Jurkat, Clone E6-1 (cell line): ENCODE measurements around the gene UBA52.

Experiments
- DNase-seq: peaks from one replicate; pipeline ENCODE4 v3.0.0-alpha.2; 2011; ENCODE audit warnings: low read depth, low spot score
- H3K4me3 ChIP-seq: 2 replicates; pipeline ENCODE4 v1.5.1; 2011; ENCODE audit warnings: mild to moderate bottlenecking, low read length, control low read depth, moderate library complexity

Gene UBA52

DNA sequence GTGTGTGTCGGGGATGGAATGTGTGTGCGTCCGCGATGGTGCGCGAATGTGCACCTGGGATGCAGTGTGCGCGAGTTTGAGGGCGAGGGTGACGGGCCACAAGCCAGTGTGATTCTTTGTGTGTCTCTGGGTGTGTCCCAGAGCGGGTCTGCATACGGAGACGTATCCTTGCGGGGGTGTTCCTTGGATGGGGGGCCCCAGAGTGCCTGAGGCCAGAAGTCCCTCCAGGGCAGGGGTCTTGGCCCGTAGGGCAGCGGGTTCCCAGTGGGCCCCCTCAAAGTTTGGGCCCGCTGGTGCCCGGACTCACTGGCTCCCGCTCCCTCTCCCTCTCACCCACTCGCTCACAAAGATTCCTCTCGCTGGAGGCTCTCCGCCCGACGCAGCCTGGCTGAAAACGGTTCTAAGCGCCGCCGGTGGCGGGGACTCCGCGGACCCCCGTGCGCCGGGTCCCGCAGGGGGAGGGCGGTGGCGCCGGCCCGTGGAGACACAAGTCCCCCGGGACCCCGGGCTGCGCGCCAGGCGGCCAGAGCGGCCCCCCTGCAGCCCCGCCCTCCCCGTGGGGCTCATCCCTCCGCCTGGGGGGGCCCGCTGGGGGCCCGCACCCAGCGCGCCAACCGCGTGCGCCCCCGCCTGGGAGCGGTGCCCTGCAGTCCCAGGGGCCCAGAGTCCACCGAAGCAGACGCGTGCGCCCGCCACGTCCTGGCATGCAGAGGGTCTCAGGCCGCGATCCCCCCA is 34.1 kb downstream of the UBA52 start:
- DNase-seq, result no peak
- H3K4me3 ChIP-seq, result no peak overlapping the region

DNA sequence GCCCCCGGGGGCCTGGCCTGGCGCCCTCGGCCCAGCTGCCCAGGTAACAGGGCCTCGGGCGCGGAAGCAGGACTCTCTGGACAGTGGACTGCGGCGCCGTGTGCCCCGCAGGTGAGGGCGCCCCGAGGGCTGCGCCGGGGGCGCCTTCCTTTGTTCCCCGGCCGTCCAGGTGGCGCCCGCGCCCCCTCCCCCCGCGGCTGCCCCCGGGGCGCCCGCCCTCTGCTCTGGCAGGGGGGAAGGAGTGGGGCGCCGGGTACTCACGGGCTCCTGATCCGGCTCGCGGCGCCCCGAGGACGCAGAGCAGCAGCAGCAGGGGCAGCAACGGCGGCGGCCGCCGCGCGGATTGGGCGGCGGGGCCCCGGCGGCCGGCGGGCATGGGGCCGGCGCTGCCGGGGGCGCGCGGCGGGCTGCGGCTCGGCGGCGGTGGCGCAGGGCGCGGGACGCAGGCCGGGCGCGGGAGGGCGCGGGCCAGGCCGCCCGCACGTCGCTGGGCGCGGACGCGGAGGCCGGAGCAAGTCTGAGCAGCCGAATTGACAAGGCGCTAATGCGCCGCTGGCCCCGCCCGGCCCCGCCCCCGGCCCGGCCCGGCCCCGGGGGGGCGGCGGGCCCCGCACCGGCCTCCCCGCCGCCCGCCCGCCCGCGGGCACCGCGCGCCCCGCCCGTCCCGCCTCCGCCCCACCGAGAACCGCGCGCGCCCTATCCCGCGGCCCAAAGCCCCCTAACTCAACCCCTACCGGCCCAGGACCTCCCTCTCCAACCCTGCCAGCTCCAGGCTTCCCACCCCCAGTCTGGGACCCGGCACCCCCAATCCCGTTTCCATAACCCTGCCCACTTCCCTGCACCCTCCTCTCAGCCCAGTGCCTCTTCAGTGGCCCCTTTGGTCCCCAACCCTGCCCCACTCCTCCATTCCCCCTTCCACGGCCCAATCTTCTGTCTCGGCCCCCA is 34.9 kb downstream of the UBA52 start, which contains the start of gene CRLF1:
Gene CRLF1 (minus strand): TSS at position 519 of the 945 bp plus-strand sequence. CDS start 143 bp downstream, at position 376.
- no peak within 1 kb of the TSS for H3K4me3 ChIP-seq
- no peak for DNase-seq

DNA sequence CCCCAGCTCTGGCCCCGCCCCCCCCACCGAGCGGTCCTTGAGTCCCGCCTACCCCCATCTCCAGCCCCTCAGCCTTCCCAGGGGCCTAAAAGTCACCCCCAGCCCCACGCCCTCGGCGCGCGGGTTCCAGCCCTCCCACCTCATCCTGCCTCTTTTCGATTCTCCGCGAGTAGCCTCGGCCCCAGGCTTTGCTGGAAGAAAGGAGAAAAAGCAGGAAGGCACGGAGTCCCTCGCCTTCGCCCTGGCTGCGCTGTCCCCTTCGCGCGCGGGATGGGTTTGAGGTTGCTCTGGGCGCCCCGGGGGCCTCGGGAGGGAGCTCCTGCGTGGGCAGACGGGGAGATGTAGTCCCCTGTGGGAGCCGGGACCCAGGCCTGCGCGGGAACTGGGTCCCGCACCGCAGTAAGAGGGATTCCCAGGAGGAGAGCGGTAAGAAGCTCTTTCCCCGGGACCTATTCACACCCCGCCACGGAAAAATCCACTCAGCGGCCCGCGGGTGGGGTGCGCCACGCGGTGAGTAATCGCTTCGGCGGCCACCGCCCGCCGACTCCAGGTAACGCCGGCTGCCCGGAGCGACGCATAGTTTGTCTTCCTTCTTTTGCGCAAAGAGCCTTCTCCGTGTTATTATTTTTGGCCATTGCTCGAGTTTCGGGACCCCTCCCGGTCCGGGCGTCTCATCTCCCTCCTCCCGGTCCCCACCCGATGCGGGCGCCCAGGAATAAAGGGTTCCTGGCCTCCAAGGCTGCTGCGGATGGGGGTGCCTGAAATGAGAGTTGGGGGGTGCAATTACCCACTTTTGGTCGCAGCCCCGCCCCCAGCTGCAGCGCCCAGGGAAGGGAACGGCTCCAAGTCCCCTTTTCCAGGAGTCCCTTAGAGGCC is 35.8 kb downstream of the UBA52 start:
- no peak overlapping the region for H3K4me3 ChIP-seq
- DNase-seq, result no peak

DNA sequence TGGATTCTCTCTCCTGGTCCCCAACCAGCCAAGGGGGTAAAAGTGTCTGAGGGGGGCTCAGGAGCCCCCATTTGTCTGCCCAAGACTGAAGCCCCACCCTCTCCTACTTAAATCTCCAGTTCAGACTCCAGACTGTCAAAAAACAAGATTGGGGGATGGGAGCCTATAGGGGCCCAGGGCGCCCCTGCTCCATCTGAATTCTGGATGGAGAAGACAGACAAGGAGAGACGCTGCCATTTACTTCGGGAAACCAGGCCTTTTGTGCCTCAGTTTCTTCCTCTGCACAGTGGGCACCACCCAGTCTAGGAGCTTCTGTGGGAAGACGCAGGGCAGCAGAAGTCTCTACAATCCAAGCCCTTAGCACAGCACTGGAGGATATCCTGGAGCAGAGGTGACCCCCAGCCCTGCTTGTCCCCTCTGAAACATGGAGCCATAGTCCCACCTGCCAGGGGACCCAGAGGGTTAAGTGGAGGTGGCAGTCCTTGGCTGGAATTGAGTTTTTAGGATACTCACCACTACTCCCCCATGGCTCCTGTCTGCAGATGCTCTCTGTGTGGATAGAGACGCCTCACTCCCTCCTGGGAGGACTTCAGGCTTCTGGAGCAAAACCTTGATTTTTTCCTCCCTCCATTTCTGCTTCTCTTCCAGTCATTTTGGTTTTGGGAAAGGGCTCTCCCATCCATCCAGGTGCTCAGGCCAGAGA is 36.6 kb downstream of the UBA52 start:
- no peak overlapping the region for H3K4me3 ChIP-seq
- DNase-seq, result no peak

DNA sequence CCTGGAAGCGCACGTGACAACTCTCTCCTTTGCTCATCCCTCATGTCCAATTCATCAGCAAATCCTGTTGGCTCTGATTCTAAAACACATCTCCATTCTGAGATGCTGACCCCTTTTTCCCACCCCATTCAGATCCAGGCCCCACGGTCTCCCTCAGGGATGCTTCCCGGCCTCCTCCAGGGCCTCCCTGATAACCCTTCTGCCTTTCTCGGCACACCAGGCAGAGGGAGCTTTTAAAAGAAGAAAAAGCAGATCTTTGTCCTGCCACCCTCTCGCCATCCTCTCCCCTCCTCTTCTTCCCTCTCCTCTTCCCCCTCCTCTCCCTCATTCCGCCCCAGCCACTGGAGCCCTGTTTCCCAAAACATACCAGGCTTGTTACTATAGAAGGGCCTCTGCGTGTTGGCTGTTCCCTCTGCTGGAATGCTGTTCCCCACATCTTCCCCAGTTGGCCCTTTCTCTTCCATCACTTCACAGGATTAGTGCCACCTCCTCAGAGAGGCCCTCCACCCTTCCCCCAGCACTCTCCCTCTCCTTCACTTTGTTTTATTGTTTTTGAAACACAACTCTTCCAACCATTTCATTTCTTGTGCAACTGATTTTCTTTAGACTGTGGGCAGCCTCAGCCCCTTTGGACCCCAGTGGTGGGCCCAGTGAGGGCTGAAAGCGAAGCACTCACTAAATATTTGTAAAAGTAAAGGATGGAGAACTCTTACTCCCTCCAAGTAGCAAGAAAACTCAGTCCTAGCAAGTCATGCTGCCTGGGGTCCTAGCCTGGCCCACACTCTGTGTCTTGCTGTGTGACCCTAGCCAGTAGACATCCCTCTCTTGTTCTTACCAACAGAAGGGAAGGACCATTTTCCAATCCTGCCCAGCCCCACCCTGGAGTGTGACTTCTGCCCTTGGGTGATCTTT is 37.4 kb downstream of the UBA52 start:
- DNase-seq, result no peak
- no peak overlapping the region for H3K4me3 ChIP-seq

DNA sequence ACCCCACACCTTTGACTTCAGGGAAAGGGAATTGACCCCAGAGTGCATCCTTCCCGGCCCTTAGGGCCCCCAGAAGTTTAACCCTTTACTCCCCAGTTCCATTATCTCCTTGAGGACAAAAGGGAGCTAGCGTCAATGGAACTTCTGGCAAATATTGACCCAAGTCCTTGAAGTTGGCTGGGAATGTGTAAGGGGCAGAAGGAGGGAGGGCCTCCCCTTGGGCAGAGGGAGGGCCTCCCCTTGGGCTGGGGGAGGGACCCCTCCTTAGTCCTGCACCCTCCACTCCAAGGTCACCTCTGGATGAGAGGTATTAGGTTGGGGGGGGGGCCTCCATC is 38.0 kb downstream of the UBA52 start:
- DNase-seq, result no peak
- H3K4me3 ChIP-seq, result no peak overlapping the region

DNA sequence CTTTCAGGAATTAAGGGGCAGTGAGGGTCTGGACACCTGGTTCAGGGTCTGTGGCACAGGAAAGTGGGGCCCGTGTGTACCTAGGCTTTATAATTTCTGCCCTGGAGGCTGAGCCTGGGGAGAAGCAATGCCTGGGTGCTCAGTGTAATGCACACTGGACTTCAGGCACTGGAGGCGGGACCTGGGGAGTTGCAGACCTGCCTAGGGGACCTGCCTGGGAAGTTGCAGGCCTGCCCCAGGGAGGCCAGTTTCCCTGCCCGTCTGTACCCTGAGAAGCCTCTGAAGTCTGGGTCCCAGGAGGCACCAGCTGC is 38.5 kb downstream of the UBA52 start:
- no peak overlapping the region for H3K4me3 ChIP-seq
- DNase-seq, result no peak

DNA sequence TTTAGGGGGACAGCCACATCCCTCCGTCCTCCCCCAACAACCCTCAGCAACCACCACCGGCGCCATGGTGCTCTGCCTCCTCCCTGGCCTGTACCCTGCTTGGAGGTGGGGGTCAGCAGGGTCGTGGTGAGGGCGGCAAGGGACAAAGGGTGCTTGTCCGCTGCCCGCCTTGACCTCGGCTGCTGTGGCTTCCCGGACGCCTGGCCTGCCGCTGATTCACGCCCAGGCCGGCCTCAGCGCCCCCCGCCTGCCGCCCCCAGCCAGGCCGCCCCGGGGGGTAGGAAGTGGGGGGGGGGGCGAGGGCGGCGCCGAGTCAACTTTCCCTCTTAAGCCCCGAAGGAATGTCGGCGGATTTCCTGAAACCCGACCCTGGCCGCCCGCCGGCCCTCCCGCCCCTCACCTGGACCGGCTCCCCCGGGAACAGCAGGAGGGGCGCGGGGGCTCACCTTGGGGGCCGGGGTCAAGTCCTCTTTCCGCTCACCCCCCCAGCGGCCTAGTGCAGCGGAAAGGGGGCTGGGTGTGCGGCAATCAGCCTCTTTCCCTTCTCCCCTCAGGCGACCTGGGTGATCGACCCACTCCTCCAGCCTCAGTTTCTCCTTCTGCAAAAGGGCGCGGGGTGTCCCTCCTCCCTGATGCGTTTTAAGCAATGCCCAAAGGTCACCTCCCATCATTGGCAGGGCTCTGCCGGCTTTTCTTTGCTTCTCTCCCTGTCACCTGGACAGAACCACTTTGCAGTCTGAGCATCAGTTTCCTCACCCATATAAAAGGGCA is 39.1 kb downstream of the UBA52 start:
- DNase-seq, result no peak
- no peak overlapping the region for H3K4me3 ChIP-seq

DNA sequence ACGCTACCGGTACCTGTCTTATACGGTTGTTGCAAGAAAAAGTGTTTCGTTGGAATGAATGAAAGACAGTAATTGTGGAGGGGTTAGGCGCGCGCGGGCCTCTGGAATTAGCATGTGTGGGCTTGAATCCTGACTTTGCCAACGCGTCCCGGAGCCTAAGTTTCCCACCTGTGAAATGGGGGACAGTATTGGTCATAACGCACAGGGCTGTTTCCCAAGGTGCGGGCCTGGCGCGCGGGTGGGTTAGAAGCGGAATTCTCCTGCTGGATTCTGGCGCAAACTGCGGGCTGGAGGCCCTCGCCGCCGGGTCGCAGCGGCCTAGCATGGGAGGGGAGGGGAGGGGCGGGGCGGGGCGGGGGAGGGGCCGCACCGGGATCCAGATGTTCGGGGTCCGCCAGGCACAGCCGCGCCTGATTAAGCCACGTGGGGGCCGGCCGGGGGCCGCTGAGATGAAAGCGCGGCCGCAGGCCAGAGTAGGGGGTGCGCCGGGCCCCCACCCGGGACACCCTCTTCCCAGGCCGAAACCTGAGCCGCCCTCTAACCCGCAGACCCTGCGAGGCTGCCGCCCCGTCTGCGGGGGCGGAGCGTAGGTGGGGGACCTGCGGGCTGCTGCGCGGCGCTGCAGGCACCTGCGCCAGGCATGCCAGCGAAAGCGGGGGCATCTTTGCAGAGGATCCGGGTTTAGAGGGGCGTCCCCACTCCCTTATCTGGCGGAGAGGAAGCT is 39.8 kb downstream of the UBA52 start:
- H3K4me3 ChIP-seq, result no peak overlapping the region
- DNase-seq, result no peak

DNA sequence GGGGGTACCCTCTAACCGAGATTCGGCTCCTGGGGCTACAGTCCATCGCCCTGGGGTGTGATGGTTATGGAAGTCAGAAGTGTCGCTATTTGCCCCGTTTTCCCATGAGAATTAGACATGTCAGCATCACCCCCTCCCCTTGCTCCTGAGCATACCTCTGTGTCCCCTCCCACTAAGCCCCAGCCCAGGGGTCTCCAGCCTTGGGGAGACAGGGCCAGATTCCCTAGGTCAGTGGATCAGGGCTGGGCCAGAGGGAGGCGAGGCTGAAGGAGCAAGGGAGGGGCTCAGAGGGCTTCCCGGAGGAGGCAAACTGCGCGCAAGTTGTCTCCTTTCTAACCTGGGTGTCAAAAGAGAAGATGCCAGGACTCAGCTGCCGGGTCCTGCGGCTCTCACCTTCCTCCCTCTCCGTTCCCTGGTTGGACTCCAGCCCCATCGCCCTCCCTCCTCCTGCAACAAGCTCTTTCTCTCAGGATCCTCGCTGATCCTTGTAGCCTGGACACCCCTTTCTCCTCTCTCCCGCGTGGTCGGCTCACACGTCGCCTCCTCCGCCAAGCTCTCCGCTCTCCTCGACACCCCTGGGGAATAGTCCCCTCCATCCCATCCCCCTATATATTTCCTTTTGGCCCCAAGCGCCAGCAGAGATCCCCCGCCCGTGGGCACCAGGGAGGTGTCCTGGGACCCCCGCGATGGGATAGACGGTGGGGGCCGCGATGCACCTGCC is 40.6 kb downstream of the UBA52 start:
- H3K4me3 ChIP-seq, result peak overlapping the region; percentile 13
- no peak for DNase-seq

DNA sequence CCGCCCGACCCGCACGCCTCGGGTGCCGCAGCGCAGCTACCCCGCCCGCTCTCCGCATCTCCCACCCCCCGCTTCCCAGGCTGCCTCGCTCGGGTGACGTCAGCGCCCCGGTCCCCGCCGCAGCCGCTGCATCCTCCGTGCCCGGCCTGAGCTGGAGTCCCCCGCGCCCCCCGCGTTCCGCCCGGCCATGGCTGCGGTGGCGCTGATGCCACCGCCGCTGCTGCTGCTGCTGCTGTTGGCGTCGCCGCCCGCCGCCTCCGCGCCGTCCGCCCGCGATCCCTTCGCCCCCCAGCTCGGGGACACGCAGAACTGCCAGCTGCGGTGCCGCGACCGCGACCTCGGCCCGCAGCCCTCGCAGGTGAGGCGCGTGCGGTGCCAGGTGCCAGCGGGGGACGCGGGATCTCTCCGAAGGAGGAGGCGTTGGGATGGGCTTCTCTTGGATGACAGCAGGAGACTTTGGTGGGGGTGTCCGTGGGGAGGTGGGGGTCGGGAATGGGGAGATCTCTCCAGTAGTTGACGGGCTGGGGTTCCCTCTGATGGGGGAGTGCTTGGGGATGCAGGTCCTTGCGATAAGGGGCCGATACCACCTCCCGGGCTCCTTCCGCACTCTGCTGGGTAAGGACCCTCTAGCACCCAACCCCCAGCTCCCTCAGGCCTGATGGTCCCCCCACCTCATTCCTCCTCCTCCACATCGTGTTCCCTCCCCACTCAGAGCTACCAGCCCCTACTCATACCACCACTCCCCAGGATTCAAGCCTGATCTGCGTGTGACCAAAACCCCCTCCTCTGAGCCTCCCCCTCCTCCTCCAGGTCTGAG is 41.3 kb downstream of the UBA52 start, which contains the start of gene TMEM59L:
Gene TMEM59L (plus strand): TSS at position 99 of the 817 bp plus-strand sequence. CDS start 89 bp downstream, at position 188.
- H3K4me3 ChIP-seq, result peak within 1 kb of the TSS; percentile 13
- no peak for DNase-seq

DNA sequence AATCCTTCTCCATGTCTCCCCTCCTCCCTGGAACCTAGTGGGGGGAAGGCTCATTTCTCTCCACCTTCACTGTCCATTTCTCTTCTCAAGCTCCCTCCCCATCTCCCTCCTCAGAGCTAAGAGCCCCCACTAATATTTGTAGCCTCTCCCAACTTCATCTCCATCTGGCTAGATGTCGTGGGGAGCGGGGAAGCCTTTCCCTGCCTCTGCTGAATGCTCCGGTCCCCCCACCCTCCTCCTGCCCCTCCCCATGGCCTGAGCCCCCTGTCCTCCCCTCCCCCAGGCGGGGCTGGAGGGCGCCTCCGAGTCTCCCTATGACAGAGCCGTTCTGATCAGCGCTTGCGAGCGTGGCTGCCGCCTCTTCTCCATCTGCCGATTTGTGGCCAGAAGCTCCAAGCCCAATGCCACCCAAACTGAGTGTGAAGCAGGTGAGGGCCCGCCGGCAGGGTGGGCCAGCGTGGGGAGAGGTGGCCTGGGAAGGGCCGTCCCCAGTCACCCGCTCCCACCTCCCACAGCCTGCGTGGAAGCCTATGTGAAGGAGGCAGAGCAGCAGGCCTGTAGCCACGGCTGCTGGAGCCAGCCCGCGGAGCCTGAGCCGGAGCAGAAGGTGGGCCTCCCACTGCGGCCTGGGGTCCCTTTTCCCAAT is 42.1 kb downstream of the UBA52 start:
- no peak overlapping the region for H3K4me3 ChIP-seq
- DNase-seq, result no peak

DNA sequence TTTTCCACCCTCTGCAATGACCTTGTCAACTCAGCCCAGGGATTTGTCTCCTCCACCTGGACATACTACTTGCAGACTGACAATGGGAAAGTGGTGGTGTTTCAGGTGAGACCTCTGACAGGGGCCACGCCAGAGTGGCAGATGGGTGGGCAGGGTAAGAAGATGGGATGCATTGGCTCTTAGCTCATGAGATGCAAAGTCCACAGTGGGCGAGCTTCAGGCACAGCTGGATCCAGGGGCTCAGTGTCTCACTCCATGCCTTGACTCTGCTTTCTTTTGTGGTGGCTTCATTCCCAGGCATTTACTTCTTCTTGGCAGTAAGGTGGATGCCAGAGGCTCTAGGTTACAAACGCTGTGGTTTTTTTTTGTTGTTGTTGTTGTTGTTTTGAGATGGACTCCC is 44.4 kb downstream of the UBA52 start:
- DNase-seq, result no peak
- H3K4me3 ChIP-seq, result no peak overlapping the region

DNA sequence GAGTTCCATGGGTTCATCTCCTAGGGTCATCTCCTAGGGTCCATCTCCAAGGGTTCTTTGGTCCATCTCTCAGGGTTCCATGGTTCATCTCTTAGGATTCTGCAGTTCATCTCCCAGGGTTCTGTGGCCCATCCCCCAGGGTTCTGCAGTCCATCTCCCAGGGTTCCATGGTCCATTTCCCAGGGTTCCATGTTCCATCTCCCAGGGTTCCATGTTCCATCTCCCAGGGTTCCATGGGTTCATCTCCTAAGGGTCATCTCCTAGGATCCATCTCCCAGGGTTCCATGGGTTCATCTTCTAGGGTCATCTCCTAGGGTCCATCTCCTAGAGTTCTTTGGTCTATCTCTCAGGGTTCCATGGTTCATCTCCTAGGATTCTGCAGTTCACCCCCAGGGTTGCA is 45.9 kb downstream of the UBA52 start:
- DNase-seq, result no peak
- no peak overlapping the region for H3K4me3 ChIP-seq

DNA sequence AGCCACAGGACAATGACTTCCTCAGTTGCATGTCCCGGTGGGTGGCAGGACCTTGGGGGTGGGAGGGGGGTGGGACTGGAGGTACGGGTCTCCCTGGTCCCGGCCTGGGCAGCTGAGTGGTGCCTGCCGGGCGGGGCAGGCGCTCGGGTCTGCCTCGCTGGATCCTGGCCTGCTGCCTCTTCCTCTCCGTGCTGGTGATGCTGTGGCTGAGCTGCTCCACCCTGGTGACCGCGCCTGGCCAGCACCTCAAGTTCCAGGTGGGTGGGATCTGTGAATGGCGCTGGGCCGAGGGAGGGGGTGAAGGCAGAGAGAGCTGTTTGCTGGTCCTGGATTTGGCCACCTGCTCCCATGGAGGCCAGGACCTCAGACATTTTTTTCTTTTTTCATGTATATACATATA is 46.6 kb downstream of the UBA52 start:
- H3K4me3 ChIP-seq, result no peak overlapping the region
- DNase-seq, result no peak
